Tibial nerve (tissue), 3 donors: ENCODE results near the gene KRT13.

Experiments used
- POLR2A ChIP-seq, 2 donors: fragments of 450-650 bp; IDR thresholded peaks; one replicate each; pipeline ENCODE4 v1.6.1; 2017; ENCODE audit warnings: antibody characterized with exemption in 2 of 2, mild to moderate bottlenecking in 2 of 2, moderate library complexity in 2 of 2
- TF ChIP-seq, protein P1 (sequence below), 5 experiments: fragments of 200-600 bp in 3 of 5; fragments of 450-650 bp in 2 of 5; sonication (generic) in 3 of 5; IDR thresholded peaks; one replicate each; pipeline ENCODE4 v1.5.1; 2016 to 2019; ENCODE audit warnings: antibody characterized with exemption in 5 of 5, mild to moderate bottlenecking in 3 of 5, moderate library complexity in 2 of 5

DNA sequence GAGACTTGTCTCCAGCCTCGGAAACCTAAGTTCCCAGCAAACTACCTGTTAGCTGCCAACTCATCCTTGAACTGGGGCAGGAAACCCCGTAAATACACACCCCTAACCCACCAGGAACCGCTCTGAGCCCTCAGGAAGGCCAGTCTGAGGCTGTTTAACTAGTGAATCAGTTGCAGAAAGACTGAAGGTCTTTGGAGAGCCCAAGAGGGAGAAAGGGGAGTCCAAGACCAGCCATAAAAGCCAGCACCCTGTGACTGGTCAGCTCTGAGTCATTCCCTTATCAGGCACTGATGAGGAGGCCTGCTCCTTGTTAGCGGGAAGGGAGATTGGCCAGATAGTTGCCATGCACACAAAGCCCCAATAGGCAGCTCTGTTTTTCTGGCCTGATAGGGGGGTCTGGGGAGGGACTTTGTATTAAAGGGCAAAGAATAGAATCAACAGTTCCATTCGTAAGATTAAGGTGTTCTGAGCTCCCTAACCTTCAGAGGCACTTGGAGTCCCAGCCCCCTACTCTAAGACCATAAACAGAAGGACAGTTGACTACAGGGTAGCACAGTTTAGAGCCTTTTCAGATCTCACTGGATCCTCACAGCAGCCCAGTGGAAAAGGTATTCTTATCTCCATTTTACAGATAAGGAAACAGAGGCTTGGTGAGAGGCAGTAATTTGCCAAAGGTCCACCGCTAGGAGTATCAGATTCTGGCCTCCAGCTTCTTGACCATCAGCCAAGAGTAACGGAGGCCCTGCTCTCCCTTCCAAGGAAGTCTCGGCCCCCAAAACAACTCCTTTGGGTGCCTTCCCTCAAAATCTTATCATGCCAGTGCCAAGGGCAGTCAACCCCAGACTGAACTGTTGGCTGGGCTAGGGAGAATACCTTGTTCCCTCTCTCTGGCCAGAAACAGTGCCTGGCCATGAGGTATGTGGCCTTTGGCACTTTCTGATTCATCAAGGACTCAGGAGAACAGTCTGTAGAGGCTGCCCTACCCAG is 24.9 kb upstream of the KRT13 start:
- TF ChIP-seq POLR2A (IDR thresholded peaks at IDR 0.05): no peak
- TF ChIP-seq, protein P1, sequence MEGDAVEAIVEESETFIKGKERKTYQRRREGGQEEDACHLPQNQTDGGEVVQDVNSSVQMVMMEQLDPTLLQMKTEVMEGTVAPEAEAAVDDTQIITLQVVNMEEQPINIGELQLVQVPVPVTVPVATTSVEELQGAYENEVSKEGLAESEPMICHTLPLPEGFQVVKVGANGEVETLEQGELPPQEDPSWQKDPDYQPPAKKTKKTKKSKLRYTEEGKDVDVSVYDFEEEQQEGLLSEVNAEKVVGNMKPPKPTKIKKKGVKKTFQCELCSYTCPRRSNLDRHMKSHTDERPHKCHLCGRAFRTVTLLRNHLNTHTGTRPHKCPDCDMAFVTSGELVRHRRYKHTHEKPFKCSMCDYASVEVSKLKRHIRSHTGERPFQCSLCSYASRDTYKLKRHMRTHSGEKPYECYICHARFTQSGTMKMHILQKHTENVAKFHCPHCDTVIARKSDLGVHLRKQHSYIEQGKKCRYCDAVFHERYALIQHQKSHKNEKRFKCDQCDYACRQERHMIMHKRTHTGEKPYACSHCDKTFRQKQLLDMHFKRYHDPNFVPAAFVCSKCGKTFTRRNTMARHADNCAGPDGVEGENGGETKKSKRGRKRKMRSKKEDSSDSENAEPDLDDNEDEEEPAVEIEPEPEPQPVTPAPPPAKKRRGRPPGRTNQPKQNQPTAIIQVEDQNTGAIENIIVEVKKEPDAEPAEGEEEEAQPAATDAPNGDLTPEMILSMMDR (IDR thresholded peaks at IDR 0.05): no peak
